Body of pancreas (tissue), 4 donors: ENCODE measurements around the gene PLK4.
"Not testable (repeated sequence)": the region's sequence is repeated elsewhere in the genome, so short reads cannot be mapped to it uniquely, and the experiment has no call there.

Experiments
- POLR2A ChIP-seq, 3 donors: fragments of 450-650 bp; IDR thresholded peaks; one replicate each; pipeline ENCODE4 v1.6.1; 2016; ENCODE audit warnings: antibody characterized with exemption in 3 of 3, mild to moderate bottlenecking in 2 of 3
- TF ChIP-seq, protein P1 (sequence below), 7 experiments: fragments of 450-650 bp in 4 of 7; fragments of 200-600 bp in 3 of 7; sonication (generic) in 3 of 7; IDR thresholded peaks; one replicate each; pipeline ENCODE4 v1.5.1; 2016 to 2019; ENCODE audit warnings: antibody characterized with exemption in 7 of 7

DNA sequence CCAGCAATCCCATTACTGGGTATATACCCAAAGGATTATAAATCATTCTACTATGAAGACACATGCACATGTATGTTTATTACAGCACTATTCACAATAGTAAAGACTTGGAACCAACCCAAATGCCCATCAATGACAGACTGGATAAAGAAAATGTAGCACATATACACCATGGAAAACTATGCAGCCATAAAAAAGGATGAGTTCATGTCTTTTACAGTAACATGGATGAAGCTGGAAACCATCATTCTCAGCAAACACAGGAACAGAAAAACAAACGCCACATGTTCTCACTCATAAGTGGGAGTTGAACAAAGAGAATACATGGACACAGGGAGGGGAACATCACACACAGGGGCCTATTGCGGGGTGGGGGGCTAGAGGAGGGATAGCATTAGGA, 45.0 kb downstream of the PLK4 start:
- TF ChIP-seq, protein P1, sequence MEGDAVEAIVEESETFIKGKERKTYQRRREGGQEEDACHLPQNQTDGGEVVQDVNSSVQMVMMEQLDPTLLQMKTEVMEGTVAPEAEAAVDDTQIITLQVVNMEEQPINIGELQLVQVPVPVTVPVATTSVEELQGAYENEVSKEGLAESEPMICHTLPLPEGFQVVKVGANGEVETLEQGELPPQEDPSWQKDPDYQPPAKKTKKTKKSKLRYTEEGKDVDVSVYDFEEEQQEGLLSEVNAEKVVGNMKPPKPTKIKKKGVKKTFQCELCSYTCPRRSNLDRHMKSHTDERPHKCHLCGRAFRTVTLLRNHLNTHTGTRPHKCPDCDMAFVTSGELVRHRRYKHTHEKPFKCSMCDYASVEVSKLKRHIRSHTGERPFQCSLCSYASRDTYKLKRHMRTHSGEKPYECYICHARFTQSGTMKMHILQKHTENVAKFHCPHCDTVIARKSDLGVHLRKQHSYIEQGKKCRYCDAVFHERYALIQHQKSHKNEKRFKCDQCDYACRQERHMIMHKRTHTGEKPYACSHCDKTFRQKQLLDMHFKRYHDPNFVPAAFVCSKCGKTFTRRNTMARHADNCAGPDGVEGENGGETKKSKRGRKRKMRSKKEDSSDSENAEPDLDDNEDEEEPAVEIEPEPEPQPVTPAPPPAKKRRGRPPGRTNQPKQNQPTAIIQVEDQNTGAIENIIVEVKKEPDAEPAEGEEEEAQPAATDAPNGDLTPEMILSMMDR (IDR thresholded peaks at IDR 0.05): not testable (repeated sequence)
- not testable (repeated sequence) for TF ChIP-seq POLR2A (IDR thresholded peaks at IDR 0.05)
